HL-60 (cell line): ENCODE measurements around the gene PSMD2.

ENCODE experiments used
- DNase-seq, 2 experiments: peaks; one replicate each; pipeline ENCODE4 v3.0.0-alpha.2; 2010 to 2020; ENCODE audit warnings: low read depth in 1 of 2, low spot score in 1 of 2
- H3K27ac ChIP-seq: fragments of 250-450 bp; sonication (Bioruptor Pico); replicated peaks from 2 replicates; pipeline ENCODE4 v1.5.1; 2020; ENCODE audit warnings: mild to moderate bottlenecking, moderate library complexity
- H3K27me3 ChIP-seq: fragments of 250-450 bp; sonication (Bioruptor Pico); 2 replicates; pipeline ENCODE4 v1.5.1; 2021; ENCODE audit warnings: mild to moderate bottlenecking, moderate library complexity; ENCODE audit not compliant: insufficient read depth, poor library complexity, severe bottlenecking
- H3K4me3 ChIP-seq: replicated peaks from 2 replicates; pipeline ENCODE4 v1.5.1; 2011; ENCODE audit warnings: mild to moderate bottlenecking, control low read depth, low read length; ENCODE audit not compliant: insufficient read depth
- CTCF ChIP-seq: IDR thresholded peaks from one replicate; pipeline ENCODE4 v1.5.1; 2011; ENCODE audit warnings: low read length, control low read depth, inconsistent platforms; ENCODE audit not compliant: insufficient read depth
- GABPA ChIP-seq: IDR thresholded peaks from 2 replicates; pipeline ENCODE4 v1.6.1; 2012; ENCODE audit warnings: low read depth
- POLR2AphosphoS5 ChIP-seq: IDR thresholded peaks from 2 replicates; pipeline ENCODE4 v1.6.1; 2012; ENCODE audit warnings: low read depth
- REST ChIP-seq: IDR thresholded peaks from 2 replicates; pipeline ENCODE4 v1.6.1; 2012; ENCODE audit warnings: low read depth; ENCODE audit not compliant: insufficient replicate concordance
- SPI1 ChIP-seq: IDR thresholded peaks from 2 replicates; pipeline ENCODE4 v1.6.1; 2012; ENCODE audit warnings: low read depth, mild to moderate bottlenecking, borderline replicate concordance

Gene PSMD2

GRCh38 chr3:184354754-184355153 lies 55.7 kb downstream of the PSMD2 start:
- Histone ChIP-seq H3K27ac (no peak overlapping the region), H3K27me3 (no peaks in the 10 kb centered on the region), H3K4me3 (no peak overlapping the region)
- DNase-seq = no peak
- TF ChIP-seq REST = no peak
- no peak for TF ChIP-seq SPI1

GRCh38 chr3:184355261-184356040 lies 56.4 kb downstream of the PSMD2 start:
- TF ChIP-seq POLR2AphosphoS5 (no peak), CTCF (no peak), SPI1 (no peak), REST (no peak), GABPA (no peak)
- Histone ChIP-seq H3K27me3 (no peaks in the 10 kb centered on the region), H3K27ac (no peak overlapping the region), H3K4me3 (no peak overlapping the region)
- no peak for DNase-seq

GRCh38 chr3:184357248-184358123 lies 58.4 kb downstream of the PSMD2 start:
- Histone ChIP-seq H3K4me3 (no peak overlapping the region), H3K27ac (no peak overlapping the region), H3K27me3 (no peaks in the 10 kb centered on the region)
- TF ChIP-seq SPI1 (no peak), REST (no peak), POLR2AphosphoS5 (no peak)
- no peak for DNase-seq

- H3K27ac ChIP-seq = no peak overlapping the region
- TF ChIP-seq REST = no peak
- no peak for TF ChIP-seq CTCF
- TF ChIP-seq SPI1 = no peak
- no peak for TF ChIP-seq POLR2AphosphoS5
- no peak for TF ChIP-seq GABPA
- DNase-seq = no peak
- no peak overlapping the region for H3K4me3 ChIP-seq
- no peaks in the 10 kb centered on the region for H3K27me3 ChIP-seq
These were observed 59.2 kb downstream of the PSMD2 start for GRCh38 chr3:184358124-184358767.
